HEK293T (cell line): Measurements from ENCODE around the gene RAP1GAP.
"Not testable (repeated sequence)": the region's sequence is repeated elsewhere in the genome, so short reads cannot be mapped to it uniquely, and the experiment has no call there.

Experiments used
- CTCF ChIA-PET: fragments of 350-600 bp; formaldehyde crosslinking; extraction: SDS; loops from one replicate; lab custom pipeline; 2021; ENCODE audit warnings: antibody characterized with exemption, inconsistent platforms; lab: Yijun Ruan, JAX
- POLR2A ChIA-PET: fragments of 350-600 bp; formaldehyde crosslinking; extraction: SDS; loops from one replicate; lab custom pipeline; 2020; ENCODE audit warnings: antibody characterized with exemption, inconsistent platforms; lab: Yijun Ruan, JAX
- DNase-seq: peaks from one replicate; pipeline ENCODE4 v3.0.0; 2012; ENCODE audit warnings: mixed read lengths; ENCODE audit errors: extremely low spot score
- ARNT ChIP-seq: fragments of 450-650 bp; IDR thresholded peaks from 2 replicates; pipeline ENCODE4 v1.6.1; 2017; ENCODE audit warnings: mild to moderate bottlenecking
- BHLHE40 ChIP-seq: fragments of 450-650 bp; IDR thresholded peaks from 2 replicates; pipeline ENCODE4 v1.6.1; 2016; ENCODE audit warnings: mild to moderate bottlenecking, moderate library complexity, borderline replicate concordance
- CTBP1 ChIP-seq: fragments of 450-650 bp; IDR thresholded peaks from 2 replicates; pipeline ENCODE4 v1.6.1; 2016; ENCODE audit warnings: borderline replicate concordance
- ELF4 ChIP-seq: fragments of 450-650 bp; IDR thresholded peaks from 2 replicates; pipeline ENCODE4 v1.6.1; 2017; ENCODE audit warnings: antibody characterized with exemption
- FOXA1 ChIP-seq: fragments of 450-650 bp; IDR thresholded peaks from 2 replicates; pipeline ENCODE4 v1.6.1; 2016; ENCODE audit warnings: mild to moderate bottlenecking
- FOXK2 ChIP-seq: fragments of 450-650 bp; IDR thresholded peaks from 2 replicates; pipeline ENCODE4 v1.6.1; 2016; ENCODE audit warnings: mild to moderate bottlenecking
- FOXM1 ChIP-seq: fragments of 450-650 bp; IDR thresholded peaks from 2 replicates; pipeline ENCODE4 v1.6.1; 2017; ENCODE audit warnings: mild to moderate bottlenecking, borderline replicate concordance
- HDGF ChIP-seq: fragments of 450-650 bp; IDR thresholded peaks from 2 replicates; pipeline ENCODE4 v1.6.1; 2017; ENCODE audit warnings: antibody characterized with exemption, borderline replicate concordance
- LEF1 ChIP-seq: fragments of 450-650 bp; IDR thresholded peaks from 2 replicates; pipeline ENCODE4 v1.6.1; 2017; ENCODE audit warnings: mild to moderate bottlenecking, borderline replicate concordance
- NFRKB ChIP-seq: fragments of 450-650 bp; IDR thresholded peaks from 2 replicates; pipeline ENCODE4 v1.6.1; 2016; ENCODE audit warnings: mild to moderate bottlenecking, moderate library complexity
- PKNOX1 ChIP-seq: fragments of 450-650 bp; IDR thresholded peaks from 2 replicates; pipeline ENCODE4 v1.6.1; 2016
- SP1 ChIP-seq: fragments of 450-650 bp; IDR thresholded peaks from 2 replicates; pipeline ENCODE4 v1.6.1; 2017
- SUZ12 ChIP-seq: fragments of 450-650 bp; IDR thresholded peaks from 2 replicates; pipeline ENCODE4 v1.6.1; 2016; ENCODE audit warnings: mild to moderate bottlenecking
- TARDBP ChIP-seq: fragments of 450-650 bp; IDR thresholded peaks from 2 replicates; pipeline ENCODE4 v1.6.1; 2016
- ZNF384 ChIP-seq: fragments of 450-650 bp; IDR thresholded peaks from 2 replicates; pipeline ENCODE4 v1.6.1; 2016

Gene RAP1GAP

GRCh38 chr1:21634806-21635535 lies 34.2 kb downstream of the RAP1GAP start:
- ChIA-PET CTCF (no interaction called here), POLR2A (no interaction called here)
- no peak for DNase-seq
- TF ChIP-seq ZNF384 (no peak), LEF1 (no peak), SP1 (no peak), FOXA1 (no peak), ARNT (no peak), PKNOX1 (no peak)

GRCh38 chr1:21633992-21634805 lies 35.0 kb downstream of the RAP1GAP start:
- DNase-seq: no peak
- ChIA-PET POLR2A (no interaction called here), CTCF (no interaction called here)
- TF ChIP-seq LEF1 (no peak), TARDBP (no peak), NFRKB (no peak), ELF4 (no peak), FOXK2 (no peak)

GRCh38 chr1:21633141-21633755 lies 35.9 kb downstream of the RAP1GAP start:
- TF ChIP-seq SUZ12: no peak
- TF ChIP-seq ARNT: no peak
- TF ChIP-seq TARDBP: no peak
- no peak for TF ChIP-seq LEF1
- no peak for TF ChIP-seq ZNF384
- no peak for TF ChIP-seq HDGF
- TF ChIP-seq ELF4: no peak
- ChIA-PET POLR2A (interaction anchor here (2.7 kb wide), 1 partner anchor 11 kb away, joined by 10 read pairs; no protein-coding TSS in a partner anchor), CTCF (no interaction called here)
- no peak for DNase-seq

- no peak for TF ChIP-seq CTBP1
- TF ChIP-seq FOXA1: no peak
- TF ChIP-seq FOXM1: no peak
- no peak for TF ChIP-seq FOXK2
- TF ChIP-seq HDGF: no peak
- ChIA-PET POLR2A (interaction anchor here (2.7 kb wide), 1 partner anchor 10 kb away, joined by 10 read pairs; no protein-coding TSS in a partner anchor), CTCF (no interaction called here)
- DNase-seq: no peak
These were observed 36.9 kb downstream of the RAP1GAP start for GRCh38 chr1:21631944-21632887.

GRCh38 chr1:21631590-21631943 lies 37.6 kb downstream of the RAP1GAP start:
- POLR2A ChIA-PET: interaction anchor here (2.7 kb wide), 1 partner anchor 9 kb away, joined by 10 read pairs; no protein-coding TSS in a partner anchor
- DNase-seq, CTCF ChIA-PET: not testable (repeated sequence)

- no peak for DNase-seq
- CTCF ChIA-PET: no interaction called here
- POLR2A ChIA-PET: interaction anchor here (2.7 kb wide), 1 partner anchor 8 kb away, joined by 10 read pairs; no protein-coding TSS in a partner anchor
- no peak for TF ChIP-seq LEF1
These were observed 38.4 kb downstream of the RAP1GAP start for GRCh38 chr1:21630571-21631343.

- POLR2A ChIA-PET: no interaction called here
- CTCF ChIA-PET: no interaction called here
- TF ChIP-seq FOXK2: no peak
- no peak for TF ChIP-seq CTBP1
- no peak for TF ChIP-seq ELF4
- no peak for TF ChIP-seq ARNT
- no peak for TF ChIP-seq BHLHE40
- no peak for DNase-seq
These were observed 39.2 kb downstream of the RAP1GAP start for GRCh38 chr1:21629971-21630370.
